ENCODE measurements around the gene FOXJ3.

Gene FOXJ3

DNA sequence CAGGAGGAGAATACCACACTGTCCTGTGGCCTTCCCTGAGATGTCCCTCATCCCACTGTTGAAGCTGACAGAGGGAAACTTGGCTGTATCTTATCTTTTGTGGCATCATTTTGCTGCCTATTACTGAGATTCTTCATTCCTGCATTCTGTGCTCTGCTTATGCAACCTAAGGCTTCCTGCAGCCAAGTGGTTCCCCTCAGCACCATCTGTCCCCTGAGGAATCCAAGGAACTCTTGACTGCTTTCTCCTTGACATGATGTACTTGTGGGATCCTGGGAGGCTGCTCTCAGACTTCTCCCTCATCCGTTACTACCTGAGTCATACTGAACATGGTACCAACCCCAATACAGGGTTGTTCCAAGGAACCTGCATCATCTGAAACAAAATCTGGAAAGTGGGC lies 24.4 kb upstream of the FOXJ3 start:
- ChIA-PET CTCF (no interaction called here), POLR2A (no interaction called here)
- no peak overlapping the region for H3K4me3 ChIP-seq (ENCODE audit: low read depth, low read length)
- TF ChIP-seq, protein P1, sequence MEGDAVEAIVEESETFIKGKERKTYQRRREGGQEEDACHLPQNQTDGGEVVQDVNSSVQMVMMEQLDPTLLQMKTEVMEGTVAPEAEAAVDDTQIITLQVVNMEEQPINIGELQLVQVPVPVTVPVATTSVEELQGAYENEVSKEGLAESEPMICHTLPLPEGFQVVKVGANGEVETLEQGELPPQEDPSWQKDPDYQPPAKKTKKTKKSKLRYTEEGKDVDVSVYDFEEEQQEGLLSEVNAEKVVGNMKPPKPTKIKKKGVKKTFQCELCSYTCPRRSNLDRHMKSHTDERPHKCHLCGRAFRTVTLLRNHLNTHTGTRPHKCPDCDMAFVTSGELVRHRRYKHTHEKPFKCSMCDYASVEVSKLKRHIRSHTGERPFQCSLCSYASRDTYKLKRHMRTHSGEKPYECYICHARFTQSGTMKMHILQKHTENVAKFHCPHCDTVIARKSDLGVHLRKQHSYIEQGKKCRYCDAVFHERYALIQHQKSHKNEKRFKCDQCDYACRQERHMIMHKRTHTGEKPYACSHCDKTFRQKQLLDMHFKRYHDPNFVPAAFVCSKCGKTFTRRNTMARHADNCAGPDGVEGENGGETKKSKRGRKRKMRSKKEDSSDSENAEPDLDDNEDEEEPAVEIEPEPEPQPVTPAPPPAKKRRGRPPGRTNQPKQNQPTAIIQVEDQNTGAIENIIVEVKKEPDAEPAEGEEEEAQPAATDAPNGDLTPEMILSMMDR (IDR thresholded peaks at IDR 0.05; ENCODE audit: insufficient read depth, low read length, missing control alignments): no peak
- DNase-seq (ENCODE audit: low read depth, low spot score): no peak

DNA sequence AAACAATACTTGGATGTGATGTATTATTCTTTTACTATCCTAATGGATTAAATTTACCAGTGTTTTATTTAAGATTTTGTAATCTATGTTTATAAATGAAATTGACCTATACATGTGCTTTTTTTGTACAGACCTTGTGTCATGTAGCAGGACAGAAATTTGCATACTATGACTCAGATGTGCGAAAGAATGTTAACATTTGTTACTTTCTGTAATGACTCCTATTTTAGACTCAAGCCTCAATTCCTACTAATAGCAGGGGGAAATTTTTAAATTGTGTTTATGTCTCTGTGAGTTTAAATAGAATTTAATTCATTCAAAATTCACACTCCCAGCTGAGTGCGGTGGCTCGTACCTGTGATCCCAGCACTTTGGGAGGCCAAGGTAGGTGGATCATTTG lies 23.8 kb upstream of the FOXJ3 start:
- ChIA-PET POLR2A (no interaction called here), CTCF (no interaction called here)
- H3K4me3 ChIP-seq (ENCODE audit: low read depth, low read length): no peak overlapping the region

DNA sequence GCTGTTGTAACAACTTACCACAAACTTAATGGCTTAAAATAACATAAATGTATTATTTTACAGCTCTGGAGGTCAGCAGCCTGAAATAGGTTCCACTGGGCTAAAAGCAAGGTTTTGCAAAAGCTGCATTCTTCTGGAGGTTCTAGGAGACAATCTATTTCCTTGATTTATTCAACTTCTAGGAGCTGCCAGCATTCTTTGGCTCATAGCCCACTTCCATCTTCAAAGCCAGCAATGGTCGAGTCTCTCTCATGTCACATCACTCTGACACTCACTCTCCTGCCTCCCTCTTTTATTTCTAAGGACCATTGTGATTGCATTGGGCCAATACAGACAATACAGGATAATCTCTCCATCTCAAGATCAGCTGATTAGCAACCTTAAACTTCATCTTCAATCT lies 15.1 kb upstream of the FOXJ3 start:
- no peak for DNase-seq (ENCODE audit: low read depth, low spot score)
- no peak overlapping the region for H3K4me3 ChIP-seq (ENCODE audit: low read depth, low read length)
- ChIA-PET POLR2A (no interaction called here), CTCF (interaction anchor here (1.0 kb wide), 1 partner anchor 11 kb away, joined by 4 read pairs; no protein-coding TSS in a partner anchor)
- TF ChIP-seq, protein P1 (IDR thresholded peaks at IDR 0.05; ENCODE audit: insufficient read depth, low read length, missing control alignments): no peak

More for the DNA sequence above, 23.8 kb upstream of the FOXJ3 start:
- DNase-seq (ENCODE audit: low read depth, low spot score): no peak
- TF ChIP-seq, protein P1 (IDR thresholded peaks at IDR 0.05; ENCODE audit: insufficient read depth, low read length, missing control alignments): no peak

DNA sequence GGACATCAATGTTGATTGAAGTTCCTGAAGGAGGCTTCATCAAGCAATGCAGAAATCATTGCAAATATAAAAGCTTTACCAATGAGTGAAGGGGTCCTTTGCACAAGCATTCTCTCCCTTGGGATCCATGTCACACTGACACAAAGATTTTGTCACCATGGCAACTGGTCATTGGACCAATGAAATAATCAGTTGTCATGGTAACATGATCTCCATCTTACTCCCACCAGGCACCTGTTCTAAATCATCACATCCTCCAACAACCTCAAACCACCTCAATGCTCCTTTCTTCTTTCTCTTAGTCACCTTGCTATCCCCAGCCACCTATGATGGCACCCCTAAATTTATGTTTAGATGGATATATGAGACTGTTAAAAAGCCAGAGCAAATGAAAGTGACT lies 13.5 kb upstream of the FOXJ3 start:
- no peak overlapping the region for H3K4me3 ChIP-seq (ENCODE audit: low read depth, low read length)
- TF ChIP-seq, protein P1 (IDR thresholded peaks at IDR 0.05; ENCODE audit: insufficient read depth, low read length, missing control alignments): no peak
- POLR2A ChIA-PET: no interaction called here
- no peak for DNase-seq (ENCODE audit: low read depth, low spot score)
- CTCF ChIA-PET: no interaction called here

DNA sequence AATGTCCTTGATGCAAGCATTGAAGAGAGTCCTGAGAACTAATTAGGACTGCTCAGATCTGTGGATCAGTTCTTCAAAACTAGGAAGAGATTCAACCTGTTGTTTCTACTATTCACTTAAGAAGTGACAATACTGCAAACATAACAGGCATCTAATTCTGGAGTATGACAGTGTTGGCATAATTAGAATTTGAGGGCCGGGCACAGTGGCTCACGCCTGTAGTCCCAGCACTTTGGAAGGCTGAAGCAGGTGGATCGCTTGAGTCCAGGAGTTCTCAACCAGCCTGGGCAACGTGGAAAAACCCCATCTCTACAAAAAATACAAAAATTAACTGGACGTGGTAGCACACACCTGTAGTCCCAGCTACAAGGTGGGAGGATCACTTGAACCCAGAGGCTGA lies 8.0 kb upstream of the FOXJ3 start:
- TF ChIP-seq, protein P1 (IDR thresholded peaks at IDR 0.05; ENCODE audit: insufficient read depth, low read length, missing control alignments): no peak
- no peak overlapping the region for H3K4me3 ChIP-seq (ENCODE audit: low read depth, low read length)
- no peak for DNase-seq (ENCODE audit: low read depth, low spot score)
- CTCF ChIA-PET: interaction anchor here (1.1 to 1.2 kb wide), 2 partner anchors 40 to 144 kb away, joined by 3 to 4 read pairs; no protein-coding TSS in a partner anchor
- POLR2A ChIA-PET: no interaction called here

DNA sequence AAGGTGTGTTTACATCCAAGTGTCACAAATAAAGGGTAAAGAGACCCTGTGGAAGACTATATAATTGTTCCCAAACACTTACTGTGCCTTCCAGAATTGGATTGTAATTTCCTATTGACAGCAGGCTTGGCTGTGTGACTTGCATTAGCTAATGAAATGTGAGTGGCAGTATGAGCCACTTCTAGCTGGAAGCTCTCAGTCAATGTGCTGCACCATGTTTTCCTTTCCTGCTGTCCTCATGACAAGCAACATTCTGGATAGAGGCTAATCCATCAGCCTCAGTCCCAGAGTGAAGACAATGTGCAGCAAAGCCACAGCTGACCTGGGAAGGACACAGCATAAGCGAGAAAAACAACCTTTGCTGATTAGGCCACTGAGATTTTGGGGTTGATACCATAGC lies 5.9 kb upstream of the FOXJ3 start:
- CTCF ChIA-PET: no interaction called here
- POLR2A ChIA-PET: no interaction called here
- H3K4me3 ChIP-seq (ENCODE audit: low read depth, low read length): no peak overlapping the region
- DNase-seq (ENCODE audit: low read depth, low spot score): no peak
- TF ChIP-seq, protein P1 (IDR thresholded peaks at IDR 0.05; ENCODE audit: insufficient read depth, low read length, missing control alignments): no peak
